ENCODE results near the gene RICTOR. TPM values are rescaled to one million over a fixed set of nuclear protein-coding genes. Genes with fewer than 3 reads are reported as not detected.
"Not testable (repeated sequence)": the region's sequence is repeated elsewhere in the genome, so short reads cannot be mapped to it uniquely, and the experiment has no call there.

The RICTOR gene
- polyA plus RNA-seq, 3 donors, result 2.3 to 4.8 (median 3.2) TPM

DNA sequence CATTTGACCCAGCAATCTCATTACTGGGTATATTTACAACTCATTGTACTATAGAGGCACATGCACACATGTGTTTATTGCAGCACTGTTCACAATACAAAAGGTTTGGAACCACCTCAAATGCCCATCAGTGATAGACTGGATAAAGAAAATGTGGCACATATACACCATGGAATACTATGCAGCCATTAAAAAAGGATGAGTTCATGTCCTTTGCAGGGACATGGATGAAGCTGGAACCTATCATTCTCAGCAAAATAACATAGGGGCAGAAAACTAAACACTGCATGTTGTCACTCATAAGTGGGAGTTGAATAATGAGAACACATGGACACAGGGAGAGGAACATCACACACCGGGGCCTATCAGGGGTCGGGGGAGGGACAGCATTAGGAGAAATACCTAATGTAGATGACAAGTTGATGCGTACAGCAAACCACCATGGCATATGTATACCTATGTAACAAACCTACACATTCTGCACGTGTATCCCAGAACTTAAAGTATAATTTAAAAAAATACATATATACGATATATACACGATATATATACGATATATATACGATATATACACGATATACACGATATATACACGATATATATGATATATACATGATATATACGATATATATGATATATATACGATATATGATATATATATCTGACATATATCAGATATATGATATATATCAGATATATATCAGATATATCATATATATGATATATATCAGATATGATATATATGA is 84.1 kb downstream of the RICTOR start:
- H3K27ac ChIP-seq (ENCODE audit: low read depth, low read length), result not testable (repeated sequence)
- 94 to 97% (median 97%) methylated on average over 13 of the region's 13 CpGs for WGBS, 3 donors

DNA sequence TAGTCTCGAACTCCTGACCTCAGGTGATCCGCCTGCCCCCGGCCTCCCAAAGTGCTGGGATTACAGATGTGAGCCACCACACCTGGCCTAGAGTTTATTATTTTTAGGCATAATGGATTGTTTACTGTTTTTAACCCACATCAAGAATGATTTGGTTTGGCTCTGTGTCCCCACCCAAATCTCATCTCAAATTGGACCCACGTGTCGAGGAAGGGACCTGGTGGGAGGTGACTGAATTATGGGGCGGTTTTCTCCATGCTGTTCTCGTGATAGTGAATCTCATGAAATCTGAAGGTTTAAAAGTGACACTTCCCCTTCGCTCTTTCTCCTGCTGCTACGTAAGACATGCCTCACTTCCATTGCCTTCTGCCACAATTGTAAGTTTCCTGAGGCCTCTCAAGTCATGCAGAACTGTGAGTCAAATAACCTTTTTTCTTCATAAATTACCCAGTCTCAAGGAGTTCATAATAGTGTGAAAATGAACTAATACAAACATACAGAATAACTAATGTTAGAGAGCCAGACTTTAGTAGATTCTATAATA is 88.2 kb downstream of the RICTOR start:
- whole genome bisulfite sequencing, 3 donors, result 85 to 94% (median 91%) methylated on average over 9 of the region's 9 CpGs

DNA sequence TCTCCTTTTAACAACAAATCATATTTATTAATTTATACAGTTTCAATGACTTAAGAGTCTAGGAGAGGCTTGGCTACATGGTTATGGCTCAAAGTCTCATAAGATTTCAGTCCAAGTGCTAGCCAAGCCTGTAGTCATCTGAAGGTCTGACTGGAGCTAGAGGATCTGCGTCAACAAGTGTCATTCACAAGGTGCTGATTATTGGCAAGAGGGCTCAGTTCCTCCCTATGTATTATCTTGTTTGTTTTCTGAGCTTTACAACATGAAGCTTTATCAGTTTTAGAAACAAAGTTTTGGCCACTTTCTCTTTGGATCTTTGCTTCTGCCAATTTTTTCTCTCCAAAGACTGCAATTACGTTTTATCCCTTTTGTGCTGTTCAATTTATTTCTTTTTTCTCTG is 94.7 kb downstream of the RICTOR start:
- H3K27ac ChIP-seq (ENCODE audit: low read depth, low read length), result no peak overlapping the region
- 77 to 78% (median 78%) methylated on average over 2 of the region's 2 CpGs for WGBS, 3 donors

More for the DNA sequence above, 88.2 kb downstream of the RICTOR start:
- no peak overlapping the region for H3K27ac ChIP-seq (ENCODE audit: low read depth, low read length)

DNA sequence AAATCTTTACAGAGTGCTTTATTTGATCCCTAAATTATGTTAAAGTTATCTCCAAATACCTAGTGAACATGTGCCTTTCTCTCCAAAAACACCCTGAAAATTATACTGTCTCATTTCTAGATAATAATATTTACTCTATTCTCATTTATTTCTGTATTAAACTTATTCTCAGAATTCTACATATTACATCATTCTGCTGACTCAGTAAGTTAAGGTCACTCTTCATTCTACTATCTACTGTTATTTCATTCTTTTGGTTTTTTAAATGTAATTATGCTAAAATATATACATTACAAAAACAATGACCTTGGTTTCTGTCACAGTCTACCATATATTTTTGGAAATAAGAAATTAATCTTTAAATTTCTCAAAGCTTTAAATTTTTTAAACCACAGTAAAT is 96.2 kb downstream of the RICTOR start:
- H3K27ac ChIP-seq (ENCODE audit: low read depth, low read length), result no peak overlapping the region

DNA sequence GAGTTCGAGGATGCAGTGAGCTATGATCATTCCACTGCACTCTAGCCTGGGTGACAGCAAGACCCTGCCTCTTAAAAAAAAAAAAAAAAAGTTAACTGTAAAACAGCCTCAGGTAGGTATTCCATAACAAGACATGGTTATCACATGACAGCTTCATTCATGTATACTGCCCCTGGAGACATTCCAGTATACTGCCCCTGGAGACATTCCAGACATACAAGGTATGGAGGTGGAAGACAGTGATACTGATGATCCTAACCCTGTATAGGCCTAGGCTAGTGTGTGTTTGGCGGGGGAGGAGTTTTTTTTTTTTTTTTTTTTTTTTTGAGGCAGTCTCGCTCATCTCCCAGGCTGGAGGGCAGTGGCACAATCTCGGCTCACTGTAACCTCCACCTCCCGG is 105.5 kb downstream of the RICTOR start:
- 96 to 99% (median 99%) methylated on average over 4 to 5 of the region's 5 CpGs for WGBS, 3 donors

DNA sequence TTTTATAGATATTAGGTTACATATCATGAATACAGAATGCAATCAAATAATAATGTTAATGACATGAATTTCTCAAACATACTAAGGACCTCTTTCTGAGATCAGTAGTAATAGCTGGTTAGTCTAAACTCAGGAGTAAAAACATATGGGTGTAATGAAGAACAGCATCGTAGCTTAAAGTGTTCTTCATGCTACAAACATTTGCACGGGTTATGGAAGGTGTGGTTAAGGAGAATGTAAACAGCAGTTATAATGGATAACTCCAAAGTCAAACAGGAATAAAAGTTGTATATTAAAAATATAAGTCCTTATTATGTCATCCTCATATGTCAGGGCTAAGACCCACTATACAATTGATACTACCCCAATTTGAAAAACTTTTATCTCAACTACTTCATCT is 112.5 kb downstream of the RICTOR start:
- H3K27ac ChIP-seq (ENCODE audit: low read depth, low read length), result no peak overlapping the region
- WGBS, 3 donors, result 87 to 97% (median 91%) methylated on average over 2 of the region's 2 CpGs

More for the DNA sequence above, 105.5 kb downstream of the RICTOR start:
- no peak overlapping the region for H3K27ac ChIP-seq (ENCODE audit: low read depth, low read length)

DNA sequence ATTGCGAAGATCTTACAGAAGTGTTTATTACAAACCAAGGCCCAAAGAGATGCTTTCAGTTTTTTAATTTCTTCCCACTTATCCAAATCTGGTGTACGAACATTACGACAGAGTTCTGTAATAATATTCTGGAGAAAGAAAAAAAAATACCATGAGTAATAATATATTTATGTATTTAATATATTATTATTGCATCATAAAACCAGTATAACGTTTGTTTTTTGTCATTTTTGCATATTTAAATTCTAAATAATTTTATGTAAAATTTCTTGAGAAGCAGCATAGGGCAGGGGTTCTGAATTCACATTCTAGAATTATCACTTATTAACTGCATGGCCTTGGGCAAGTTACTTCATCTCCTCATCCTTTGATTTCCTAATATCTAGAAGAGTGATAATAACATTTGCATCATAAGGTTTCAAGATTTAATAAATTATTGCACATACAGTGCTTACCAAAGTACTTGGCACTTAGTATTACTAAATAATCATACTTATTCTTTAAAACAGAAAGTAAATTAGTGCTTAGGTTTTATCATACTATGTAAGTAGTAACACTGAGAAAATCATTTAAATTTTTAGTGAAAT is 120.7 kb downstream of the RICTOR start:
- no peak overlapping the region for H3K27ac ChIP-seq (ENCODE audit: low read depth, low read length)
- WGBS, 3 donors, result 91 to 92% (median 92%) methylated on average over 4 of the region's 4 CpGs

DNA sequence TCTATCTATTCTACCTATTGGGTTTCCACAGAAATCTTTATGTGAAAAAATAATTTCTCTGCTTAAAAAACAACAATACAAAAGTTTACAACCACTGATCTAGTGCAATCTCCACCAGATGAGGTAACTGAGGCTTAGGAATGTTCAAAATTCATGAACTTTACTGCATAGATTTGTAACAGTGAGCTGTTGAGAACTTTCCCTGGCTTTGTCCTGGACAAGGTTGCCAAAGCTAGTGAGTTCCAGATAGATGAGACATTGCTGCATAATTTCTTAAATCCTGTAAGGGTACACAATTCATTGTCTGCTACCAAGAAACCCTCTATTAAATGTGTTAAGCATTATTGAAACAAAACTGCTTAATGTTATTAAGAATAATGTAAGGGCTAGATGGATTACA is 125.7 kb downstream of the RICTOR start:
- H3K27ac ChIP-seq (ENCODE audit: low read depth, low read length), result no peak overlapping the region

DNA sequence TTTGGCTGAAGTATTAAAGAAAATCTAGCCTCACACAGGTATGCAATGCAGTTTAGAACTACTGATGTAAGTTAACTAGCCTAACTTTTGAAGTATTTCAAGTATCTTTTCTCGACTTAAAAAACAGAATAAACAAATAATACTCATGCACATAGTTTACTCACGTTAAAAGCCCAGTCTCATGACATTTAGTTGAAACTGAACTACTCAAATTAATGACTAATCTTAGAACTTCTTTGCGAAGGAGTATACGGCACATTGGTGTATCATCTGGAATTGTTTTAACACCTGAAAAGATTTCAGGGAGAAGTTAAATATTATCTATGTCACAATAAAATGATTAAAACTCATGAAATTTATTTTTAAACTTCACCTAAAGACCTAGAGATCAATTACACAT is 129.9 kb downstream of the RICTOR start:
- 63 to 94% (median 92%) methylated on average over 4 of the region's 4 CpGs for WGBS, 3 donors

DNA sequence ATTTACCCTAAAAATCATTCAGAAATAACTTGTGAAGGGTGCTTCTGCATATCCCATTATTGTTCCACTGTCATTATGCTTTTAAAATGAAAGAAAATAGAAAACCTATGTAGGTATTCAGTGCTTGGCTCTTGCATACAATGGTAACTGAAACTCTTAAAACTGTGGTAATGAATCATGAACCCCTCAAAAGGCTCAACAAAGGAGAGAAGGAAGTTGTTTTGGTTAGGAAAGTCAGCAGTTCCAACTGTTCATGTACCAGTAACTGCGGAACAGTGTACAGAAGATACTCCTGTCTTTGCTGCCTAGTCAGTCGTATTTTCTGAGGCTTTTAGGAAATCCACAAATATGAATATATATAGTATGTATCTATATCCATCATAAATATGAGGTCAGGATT is 132.3 kb downstream of the RICTOR start:
- WGBS, 3 donors, result 93 to 96% (median 94%) methylated on average over 2 of the region's 2 CpGs
- no peak overlapping the region for H3K27ac ChIP-seq (ENCODE audit: low read depth, low read length)

More for the DNA sequence above, 129.9 kb downstream of the RICTOR start:
- no peak overlapping the region for H3K27ac ChIP-seq (ENCODE audit: low read depth, low read length)

DNA sequence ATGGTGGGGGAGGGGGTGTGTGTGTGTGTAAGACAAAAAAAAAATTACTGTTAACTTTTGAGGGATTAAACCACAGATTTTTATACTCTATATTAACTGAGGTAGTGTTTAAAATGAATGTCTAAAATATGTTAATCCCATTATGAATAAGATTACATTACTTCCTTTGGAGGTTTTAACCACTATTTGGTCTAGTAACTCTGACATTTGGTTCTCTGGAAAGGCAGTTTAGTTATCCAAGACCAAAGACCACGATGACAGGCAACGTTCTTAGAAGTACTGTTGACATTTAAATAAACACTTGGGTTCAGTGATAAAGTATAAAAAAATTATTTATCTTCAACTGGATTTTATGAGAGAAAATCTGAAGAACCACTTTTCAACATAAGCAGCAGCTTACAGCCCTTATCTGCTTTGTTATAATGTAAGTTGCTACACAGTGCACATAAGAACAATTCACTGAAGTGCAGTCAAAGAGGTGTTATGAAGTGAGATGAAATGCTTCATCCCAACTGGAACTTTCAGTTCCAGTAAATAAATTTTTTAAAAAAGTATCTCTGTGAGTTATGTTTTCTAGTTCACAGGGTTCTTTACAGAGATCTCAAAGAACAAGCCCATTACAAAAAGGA is 133.9 kb downstream of the RICTOR start:
- 30 to 71% (median 68%) methylated on average over 2 of the region's 2 CpGs for WGBS, 3 donors

DNA sequence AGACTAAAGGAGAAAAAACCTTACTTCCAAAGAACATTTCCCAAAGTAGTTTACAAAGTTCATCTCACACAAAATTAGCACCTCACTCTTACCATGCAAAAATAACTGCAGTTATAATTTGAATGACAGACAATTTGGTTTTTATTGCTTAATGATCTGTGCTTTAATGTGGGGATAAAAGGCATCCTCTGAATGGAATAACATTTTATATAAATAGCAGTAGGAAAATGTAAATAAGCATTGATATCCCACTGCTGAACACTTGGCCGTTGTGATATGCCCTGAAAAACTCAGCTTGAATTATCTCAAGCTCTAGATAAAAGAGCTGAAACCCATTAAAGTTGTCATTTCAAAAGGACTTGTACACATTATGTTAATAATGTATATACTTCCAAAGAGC is 135.2 kb downstream of the RICTOR start:
- no peak overlapping the region for H3K27ac ChIP-seq (ENCODE audit: low read depth, low read length)
- 44 to 88% (median 77%) methylated on average over 1 of the region's 1 CpG for WGBS, 3 donors

More for the DNA sequence above, 133.9 kb downstream of the RICTOR start:
- H3K27ac ChIP-seq (ENCODE audit: low read depth, low read length), result no peak overlapping the region

DNA sequence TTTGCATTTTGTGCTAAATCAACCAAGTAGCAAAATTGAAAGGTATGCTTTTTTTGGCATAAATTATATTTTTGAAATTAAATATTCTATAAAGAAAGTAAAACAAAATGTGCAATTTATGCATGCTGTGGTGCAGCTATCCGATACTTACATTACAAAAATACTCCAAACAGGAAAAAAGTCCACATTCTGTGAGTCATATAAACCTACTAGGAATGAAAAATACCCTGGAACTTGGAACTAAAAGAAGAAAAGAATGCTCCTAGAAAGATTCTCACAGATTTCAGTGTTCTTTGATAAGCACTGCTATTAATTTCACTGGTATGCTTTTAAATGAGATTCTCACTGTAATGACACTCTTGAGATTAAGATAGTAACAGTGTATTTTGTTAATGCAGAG is 135.8 kb downstream of the RICTOR start:
- 73 to 89% (median 73%) methylated on average over 1 of the region's 1 CpG for WGBS, 3 donors
- no peak overlapping the region for H3K27ac ChIP-seq (ENCODE audit: low read depth, low read length)

DNA sequence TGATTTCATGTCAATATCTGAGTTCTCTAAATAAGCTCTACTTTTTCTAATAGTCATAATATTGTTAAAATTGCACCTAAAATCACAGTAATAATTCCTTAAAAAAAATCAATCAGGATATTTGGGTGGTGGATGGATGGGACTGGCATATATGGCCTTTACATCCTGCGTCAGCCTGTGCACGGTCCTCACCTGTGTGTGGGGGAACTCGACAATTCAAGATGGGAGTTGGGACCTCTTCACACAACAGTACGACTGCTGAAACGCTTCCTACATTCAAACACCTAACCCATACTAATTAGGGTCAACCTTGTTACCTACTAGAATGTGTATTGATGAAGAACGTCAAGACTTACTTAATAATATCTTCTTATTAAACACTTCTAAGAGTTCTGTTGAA is 137.9 kb downstream of the RICTOR start:
- no peak overlapping the region for H3K27ac ChIP-seq (ENCODE audit: low read depth, low read length)

DNA sequence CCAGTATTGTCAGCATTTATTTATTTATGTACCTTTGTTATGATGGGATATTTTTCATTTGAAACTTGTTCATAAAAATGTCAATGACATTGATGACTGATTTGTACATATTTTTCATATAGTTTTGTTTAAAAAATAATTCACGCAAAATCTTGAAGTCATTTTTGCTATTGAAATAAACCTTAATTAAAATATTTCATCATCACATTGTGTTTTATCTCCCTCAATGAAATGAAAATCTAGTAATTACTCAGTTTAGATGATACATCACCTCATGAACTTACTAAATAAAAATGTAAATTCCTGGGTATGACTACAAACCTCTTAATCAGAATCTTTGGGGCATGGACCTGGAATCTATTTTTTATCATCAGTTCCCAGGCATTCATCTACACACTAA is 138.8 kb downstream of the RICTOR start:
- 48 to 100% (median 93%) methylated on average over 1 of the region's 1 CpG for WGBS, 3 donors
- no peak overlapping the region for H3K27ac ChIP-seq (ENCODE audit: low read depth, low read length)

More for the DNA sequence above, 137.9 kb downstream of the RICTOR start:
- 94 to 95% (median 95%) methylated on average over 6 of the region's 6 CpGs for WGBS, 3 donors

DNA sequence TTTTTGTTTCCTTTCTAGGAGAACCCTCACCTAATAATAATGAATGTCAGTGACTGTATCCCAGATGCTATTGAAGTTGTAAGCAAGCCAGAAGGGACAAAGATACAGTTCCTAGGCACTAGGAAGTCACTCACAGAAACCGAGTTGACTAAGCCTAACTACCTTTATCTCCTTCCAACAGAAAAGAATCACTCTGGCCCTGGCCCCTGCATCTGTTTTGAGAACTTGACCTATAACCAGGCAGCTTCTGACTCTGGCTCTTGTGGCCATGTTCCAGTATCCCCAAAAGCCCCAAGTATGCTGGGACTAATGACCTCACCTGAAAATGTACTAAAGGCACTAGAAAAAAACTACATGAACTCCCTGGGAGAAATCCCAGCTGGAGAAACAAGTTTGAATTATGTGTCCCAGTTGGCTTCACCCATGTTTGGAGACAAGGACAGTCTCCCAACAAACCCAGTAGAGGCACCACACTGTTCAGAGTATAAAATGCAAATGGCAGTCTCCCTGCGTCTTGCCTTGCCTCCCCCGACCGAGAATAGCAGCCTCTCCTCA is 141.3 kb downstream of the RICTOR start:
- no peak overlapping the region for H3K27ac ChIP-seq (ENCODE audit: low read depth, low read length)
- 69 to 85% (median 82%) methylated on average over 4 of the region's 4 CpGs for WGBS, 3 donors

DNA sequence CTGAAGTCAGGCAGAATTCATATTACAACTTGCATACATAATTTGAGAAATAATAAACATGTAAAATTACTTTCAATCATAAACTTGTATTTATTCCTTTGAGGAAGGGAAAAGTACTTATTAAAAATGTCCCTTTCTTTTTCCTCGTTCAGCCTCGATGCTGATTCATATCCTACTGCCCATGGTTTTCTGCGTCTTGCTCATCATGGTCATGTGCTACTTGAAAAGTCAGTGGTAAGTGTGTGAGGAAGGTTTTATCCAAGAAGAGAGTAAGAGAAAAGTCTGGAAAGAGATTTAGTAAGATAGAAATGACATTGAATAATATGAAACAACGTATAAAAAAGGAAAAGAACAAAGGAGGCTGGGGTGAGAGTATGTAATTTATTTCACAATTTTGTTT is 142.5 kb downstream of the RICTOR start:
- WGBS, 3 donors, result 77 to 91% (median 84%) methylated on average over 4 of the region's 4 CpGs

DNA sequence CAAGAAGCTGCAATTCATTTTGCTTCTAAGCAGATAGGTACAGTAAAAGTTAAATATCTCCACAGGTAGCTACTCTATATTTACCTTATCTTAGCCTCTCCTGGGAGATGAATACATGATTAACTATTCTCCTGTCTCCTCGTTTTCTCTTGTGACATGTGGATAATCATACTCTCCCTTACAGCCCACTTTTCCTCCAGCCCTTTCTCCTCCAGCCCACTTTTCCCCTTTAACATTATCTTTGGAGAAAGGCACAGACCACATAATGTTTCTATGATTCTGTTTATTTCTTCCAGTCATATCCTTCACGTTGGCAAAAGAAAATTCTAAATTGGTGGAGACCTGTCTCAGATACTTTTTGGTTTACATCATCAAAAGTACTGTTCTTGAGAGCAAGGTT is 144.4 kb downstream of the RICTOR start:
- H3K27ac ChIP-seq (ENCODE audit: low read depth, low read length), result no peak overlapping the region
- 57 to 74% (median 59%) methylated on average over 2 of the region's 2 CpGs for WGBS, 3 donors

More for the DNA sequence above, 142.5 kb downstream of the RICTOR start:
- no peak overlapping the region for H3K27ac ChIP-seq (ENCODE audit: low read depth, low read length)

DNA sequence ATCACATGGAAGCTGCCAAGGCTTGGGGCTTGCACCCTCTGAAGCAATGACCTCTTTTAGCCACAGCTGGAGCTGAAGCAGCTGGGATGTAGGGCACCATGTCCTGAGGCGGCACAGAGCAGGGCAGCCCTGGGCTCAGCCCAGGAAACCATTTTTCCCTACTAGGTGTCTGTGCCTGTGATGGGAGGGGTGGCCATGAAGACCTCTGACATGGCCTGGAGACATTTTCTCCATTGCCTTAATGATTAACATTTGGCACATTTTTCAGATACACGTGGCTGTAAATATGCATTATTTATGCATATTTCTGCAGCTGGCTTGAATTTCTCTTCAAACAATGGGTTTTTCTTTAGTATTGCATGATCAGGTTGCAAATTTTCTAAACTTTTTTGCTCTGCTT is 146.7 kb downstream of the RICTOR start:
- no peak overlapping the region for H3K27ac ChIP-seq (ENCODE audit: low read depth, low read length)
- WGBS, 3 donors, result 79 to 89% (median 80%) methylated on average over 2 of the region's 2 CpGs
